ENCODE results near the gene DCTN4. TPM values are rescaled to one million over a fixed set of nuclear protein-coding genes. Genes with fewer than 3 reads are reported as not detected.

Gene DCTN4
- total and polyA plus RNA-seq, 7 donors, result 17.5 to 56.0 (median 51.0) TPM

GRCh38 chr5:150661086-150661485, 97.7 kb downstream of the DCTN4 start, which contains the start of gene MYOZ3:
Gene MYOZ3 (plus strand): TSS chr5:150661251. CDS start chr5:150662942, 1,691 bp downstream.
- no peak within 1 kb of the TSS for H3K4me3 ChIP-seq
- 77 to 80% methylated on average over 7 of the region's 7 CpGs for WGBS, 2 donors
- DNase-seq, result no peak

GRCh38 chr5:150660108-150660831, 98.5 kb downstream of the DCTN4 start:
- Histone ChIP-seq H3K9me3 (no peaks in the 10 kb centered on the region), H3K36me3 (no peaks in the 10 kb centered on the region), H3K4me3 (no peak overlapping the region), H3K27me3 (no peaks in the 10 kb centered on the region), H3K4me1 (peaks cover 0 to 23% (median 19%) of the 10 kb centered on the region in 4 donors), H3K27ac (peak overlapping the region in 1 of 4 donors; percentile 17)
- TF ChIP-seq POLR2A (IDR thresholded peaks at IDR 0.05), result no peak
- no peak for TF ChIP-seq CTCF (IDR thresholded peaks at IDR 0.05)
- TF ChIP-seq POLR2AphosphoS5 (IDR thresholded peaks at IDR 0.05), result no peak
- TF ChIP-seq EP300 (IDR thresholded peaks at IDR 0.05), result no peak
- DNase-seq, result no peak
- 63 to 72% methylated on average over 4 of the region's 4 CpGs for WGBS, 2 donors
- intact Hi-C loops (cut with DNase I), result no loop called here

More at GRCh38 chr5:150661086-150661485, 97.7 kb downstream of the DCTN4 start, which contains the start of gene MYOZ3:
- Histone ChIP-seq H3K27me3 (no peaks in the 10 kb centered on the region), H3K4me1 (peaks cover 0 to 18% (median 16%) of the 10 kb centered on the region in 4 donors), H3K27ac (peak within 1 kb of the TSS in 1 of 4 donors; percentile 17), H3K36me3 (no peaks in the 10 kb centered on the region), H3K9me3 (no peaks in the 10 kb centered on the region)
- TF ChIP-seq EP300 (IDR thresholded peaks at IDR 0.05), result no peak
- no peak for TF ChIP-seq CTCF (IDR thresholded peaks at IDR 0.05)
- TF ChIP-seq POLR2AphosphoS5 (IDR thresholded peaks at IDR 0.05), result no peak
- TF ChIP-seq POLR2A (IDR thresholded peaks at IDR 0.05), result no peak
- intact Hi-C loops (cut with DNase I), result no loop called here

GRCh38 chr5:150659360-150660107, 99.3 kb downstream of the DCTN4 start:
- TF ChIP-seq POLR2A (IDR thresholded peaks at IDR 0.05), result no peak
- TF ChIP-seq EP300 (IDR thresholded peaks at IDR 0.05), result no peak
- no peak for TF ChIP-seq CTCF (IDR thresholded peaks at IDR 0.05)
- no peak for TF ChIP-seq POLR2AphosphoS5 (IDR thresholded peaks at IDR 0.05)
- intact Hi-C loops (cut with DNase I), result loop anchor here (5.0 kb wide), 2 partner anchors 43 to 202 kb away; partner anchors contain the start of gene RBM22
- Histone ChIP-seq H3K4me1 (peaks cover 0 to 23% (median 19%) of the 10 kb centered on the region in 4 donors), H3K9me3 (no peaks in the 10 kb centered on the region), H3K27me3 (no peaks in the 10 kb centered on the region), H3K36me3 (no peaks in the 10 kb centered on the region), H3K27ac (no peak overlapping the region), H3K4me3 (no peak overlapping the region)
- WGBS, 2 donors, result 79 to 90% methylated on average over 11 of the region's 11 CpGs
- peak; percentile 46 for DNase-seq

- H3K9me3 ChIP-seq, result no peaks in the 10 kb centered on the region
- WGBS, 2 donors, result 41 to 70% methylated on average over 3 of the region's 3 CpGs
- H3K4me3 ChIP-seq, result no peak overlapping the region
- peak; percentile 56 for DNase-seq
- no peaks in the 10 kb centered on the region for H3K27me3 ChIP-seq
- H3K4me1 ChIP-seq, result peaks cover 0 to 23% (median 21%) of the 10 kb centered on the region in 4 donors
- no peak overlapping the region for H3K27ac ChIP-seq
- no peaks in the 10 kb centered on the region for H3K36me3 ChIP-seq
- intact Hi-C loops (cut with DNase I), result loop anchor here (5.0 kb wide), 2 partner anchors 44 to 201 kb away; partner anchors contain the start of gene RBM22
- TF ChIP-seq CTCF (IDR thresholded peaks at IDR 0.05), result no peak
- no peak for TF ChIP-seq POLR2AphosphoS5 (IDR thresholded peaks at IDR 0.05)
- TF ChIP-seq POLR2A (IDR thresholded peaks at IDR 0.05), result no peak
- no peak for TF ChIP-seq EP300 (IDR thresholded peaks at IDR 0.05)
These were observed 100.0 kb downstream of the DCTN4 start for GRCh38 chr5:150658699-150659265.

Other genes starting within 250 kb of the DCTN4 start
- 10 to 100 TPM in 2 of 4 donors, 1 to 10 TPM in 2; 7.1 to 23.5 (median 11.1) TPM for gene SYNPO, start 118.4 kb downstream of the DCTN4 start, total RNA-seq
- 10 to 100 TPM; 18.6 to 30.1 (median 28.9) TPM for gene SYNPO, start 118.4 kb downstream of the DCTN4 start, polyA plus RNA-seq
- under 1 TPM in 2 of 4 donors, not detected in 2; 0.33 to 0.55 TPM for gene MYOZ3, start 97.8 kb downstream of the DCTN4 start, total RNA-seq
- under 1 TPM; 0.16 to 0.92 (median 0.60) TPM for gene MYOZ3, start 97.8 kb downstream of the DCTN4 start, polyA plus RNA-seq
- gene RBM22, start 58.0 kb downstream of the DCTN4 start, total RNA-seq, result 10 to 100 TPM; 30.0 to 34.1 (median 31.8) TPM
- gene RBM22, start 58.0 kb downstream of the DCTN4 start, polyA plus RNA-seq, result 10 to 100 TPM; 24.6 to 27.8 (median 25.9) TPM
- gene SMIM3, start 19.7 kb upstream of the DCTN4 start, total RNA-seq, result 10 to 100 TPM; 29.6 to 46.7 (median 43.6) TPM
- gene SMIM3, start 19.7 kb upstream of the DCTN4 start, polyA plus RNA-seq, result 10 to 100 TPM; 19.2 to 48.6 (median 46.0) TPM
- not detected for gene IRGM, start 87.5 kb upstream of the DCTN4 start, total RNA-seq
- gene IRGM, start 87.5 kb upstream of the DCTN4 start, polyA plus RNA-seq, result under 1 TPM in 1 of 3 donors, not detected in 2; 0.34 TPM
- gene ZNF300, start 146.0 kb upstream of the DCTN4 start, total RNA-seq, result 1 to 10 TPM; 3.5 to 6.1 (median 4.4) TPM
- gene ZNF300, start 146.0 kb upstream of the DCTN4 start, polyA plus RNA-seq, result 1 to 10 TPM in 1 of 3 donors, under 1 TPM in 2; 0.46 to 4.2 (median 0.60) TPM